ENCODE results near the gene CDIP1. TPM values are rescaled to one million over a fixed set of nuclear protein-coding genes. Genes with fewer than 3 reads are reported as not detected.

Gene CDIP1
- total RNA-seq, 1 experiment from 2014 or later: 9.7 TPM

Other genes with a start within 250 kb of the CDIP1 start
- gene GLIS2, start 222.7 kb downstream of the CDIP1 start, total RNA-seq (2014; rRNA removed; shearing (Covaris generic)): 0.36 and 0.46 TPM in 2 replicates
- gene PAM16, start 187.5 kb downstream of the CDIP1 start, total RNA-seq (2014; rRNA removed; shearing (Covaris generic)): 34.1 and 71.8 TPM in 2 replicates
- gene VASN, start 166.9 kb downstream of the CDIP1 start, total RNA-seq (2014; rRNA removed; shearing (Covaris generic)): 22.1 and 25.1 TPM in 2 replicates
- gene CORO7, start 122.2 kb downstream of the CDIP1 start, total RNA-seq (2014; rRNA removed; shearing (Covaris generic)): 7.0 and 11.3 TPM in 2 replicates
- 54.8 and 73.9 TPM in 2 replicates for gene DNAJA3, start 112.9 kb downstream of the CDIP1 start, total RNA-seq (2014; rRNA removed; shearing (Covaris generic))
- 26.5 and 53.5 TPM in 2 replicates for gene NMRAL1, start 64.1 kb downstream of the CDIP1 start, total RNA-seq (2014; rRNA removed; shearing (Covaris generic))
- gene HMOX2, start 62.4 kb downstream of the CDIP1 start, total RNA-seq (2014; rRNA removed; shearing (Covaris generic)): 38.6 and 41.3 TPM in 2 replicates
- gene C16orf96, start 17.6 kb upstream of the CDIP1 start, total RNA-seq (2014; rRNA removed; shearing (Covaris generic)): not detected in 2 replicates
- gene UBALD1, start 76.1 kb upstream of the CDIP1 start, total RNA-seq (2014; rRNA removed; shearing (Covaris generic)): 10.2 and 16.3 TPM in 2 replicates
- gene MGRN1, start 86.1 kb upstream of the CDIP1 start, total RNA-seq (2014; rRNA removed; shearing (Covaris generic)): 8.4 and 26.1 TPM in 2 replicates
- 26.7 and 42.4 TPM in 2 replicates for gene NUDT16L1, start 154.8 kb upstream of the CDIP1 start, total RNA-seq (2014; rRNA removed; shearing (Covaris generic))
- gene ANKS3, start 195.5 kb upstream of the CDIP1 start, total RNA-seq (2014; rRNA removed; shearing (Covaris generic)): 18.8 and 19.7 TPM in 2 replicates
- 0.74 and 1.6 TPM in 2 replicates for gene DNAAF8, start 195.8 kb upstream of the CDIP1 start, total RNA-seq (2014; rRNA removed; shearing (Covaris generic))
- 6.4 and 7.5 TPM in 2 replicates for gene ZNF500, start 228.4 kb upstream of the CDIP1 start, total RNA-seq (2014; rRNA removed; shearing (Covaris generic))
- gene SEPTIN12, start 249.6 kb upstream of the CDIP1 start, total RNA-seq (2014; rRNA removed; shearing (Covaris generic)): not detected in 2 replicates